GM08714 (cell line): ENCODE measurements around the gene ZBTB18.

Source experiments
- H3K4me3 ChIP-seq: fragments of 200-500 bp; sonication (Bioruptor generic); 2 replicates; pipeline ENCODE4 v1.5.1; 2014; ENCODE audit warnings: mild to moderate bottlenecking, low read length, inconsistent platforms
- ZNF274 ChIP-seq: IDR thresholded peaks from 2 replicates; pipeline ENCODE4 v1.6.1; 2012; ENCODE audit warnings: mild to moderate bottlenecking, low read depth, low read length

The ZBTB18 gene

GRCh38 chr1:244063498-244063897 lies 12.4 kb downstream of the ZBTB18 start:
- no peak overlapping the region for H3K4me3 ChIP-seq
- TF ChIP-seq ZNF274 = no peak

GRCh38 chr1:244064621-244065020 lies 13.5 kb downstream of the ZBTB18 start:
- no peak overlapping the region for H3K4me3 ChIP-seq
- TF ChIP-seq ZNF274 = no peak

DNA sequence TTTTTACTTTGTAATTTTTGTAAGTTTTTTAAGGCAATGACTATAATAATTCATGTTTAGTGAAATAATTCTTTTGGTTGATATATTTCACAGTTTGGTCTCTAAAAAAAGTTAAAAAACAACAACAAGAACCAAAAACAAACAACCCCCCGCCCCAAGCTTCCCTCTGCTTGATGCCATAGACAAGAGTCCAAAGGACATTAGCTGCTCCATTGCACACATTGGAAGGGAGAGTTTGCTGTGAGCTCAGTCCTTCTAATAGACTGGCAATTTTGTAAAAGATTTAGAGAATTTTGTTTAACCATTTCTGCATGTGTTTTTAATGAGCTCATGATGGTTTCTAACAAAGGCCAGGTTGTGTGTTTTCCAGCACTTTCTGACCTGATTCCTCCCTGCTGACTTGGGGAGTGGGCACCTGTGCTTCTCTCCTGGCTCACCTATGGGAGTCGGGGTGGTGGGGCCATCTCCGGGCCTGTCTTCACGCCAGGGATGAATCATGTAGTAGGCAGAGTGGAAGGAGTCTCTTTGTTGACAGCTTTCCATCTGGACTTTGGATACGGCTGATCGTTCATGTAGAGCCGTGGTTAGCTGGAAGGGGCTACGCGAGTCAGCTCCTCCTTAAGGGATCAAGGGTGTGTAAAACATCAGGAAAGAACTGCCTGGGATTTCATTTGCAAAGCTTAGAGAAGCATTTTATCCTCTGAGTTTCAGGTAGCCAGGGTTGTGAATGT lies 14.1 kb downstream of the ZBTB18 start:
- TF ChIP-seq ZNF274 = no peak
- no peak overlapping the region for H3K4me3 ChIP-seq

DNA sequence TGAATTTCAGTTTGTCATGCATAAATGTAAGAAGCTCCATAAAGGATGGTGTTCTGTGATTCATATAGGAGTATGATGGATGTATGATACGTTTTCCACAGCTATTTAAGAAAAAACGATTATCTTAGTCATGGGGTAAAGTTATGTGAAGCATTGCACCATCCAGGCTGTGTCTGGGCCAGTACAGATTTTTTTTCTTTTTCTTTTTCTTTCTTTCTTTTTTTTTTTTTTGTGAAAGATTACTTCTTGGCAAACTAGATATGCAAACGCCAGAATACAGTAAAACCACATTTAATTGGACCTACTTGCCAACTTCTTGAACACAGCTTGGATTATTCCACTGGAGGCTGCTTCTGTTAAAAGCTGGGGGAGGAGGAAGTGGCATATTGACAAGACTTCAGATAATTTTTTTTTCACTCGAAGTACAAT lies 14.9 kb downstream of the ZBTB18 start:
- H3K4me3 ChIP-seq = no peak overlapping the region
- no peak for TF ChIP-seq ZNF274

- no peak for TF ChIP-seq ZNF274
- H3K4me3 ChIP-seq = no peak overlapping the region
Observed at GRCh38 chr1:244066954-244067716, 16.1 kb downstream of the ZBTB18 start.

GRCh38 chr1:244067893-244068292 lies 16.8 kb downstream of the ZBTB18 start:
- no peak overlapping the region for H3K4me3 ChIP-seq
- no peak for TF ChIP-seq ZNF274

- no peak overlapping the region for H3K4me3 ChIP-seq
- TF ChIP-seq ZNF274 = no peak
Observed at GRCh38 chr1:244068567-244068966, 17.5 kb downstream of the ZBTB18 start.

GRCh38 chr1:244069326-244069898 lies 18.3 kb downstream of the ZBTB18 start:
- no peak for TF ChIP-seq ZNF274
- H3K4me3 ChIP-seq = no peak overlapping the region

- TF ChIP-seq ZNF274 = no peak
- peak overlapping the region; percentile 18; the same call in 1 of the 2 replicates for H3K4me3 ChIP-seq
Observed at GRCh38 chr1:244074559-244075171, 23.6 kb downstream of the ZBTB18 start.

DNA sequence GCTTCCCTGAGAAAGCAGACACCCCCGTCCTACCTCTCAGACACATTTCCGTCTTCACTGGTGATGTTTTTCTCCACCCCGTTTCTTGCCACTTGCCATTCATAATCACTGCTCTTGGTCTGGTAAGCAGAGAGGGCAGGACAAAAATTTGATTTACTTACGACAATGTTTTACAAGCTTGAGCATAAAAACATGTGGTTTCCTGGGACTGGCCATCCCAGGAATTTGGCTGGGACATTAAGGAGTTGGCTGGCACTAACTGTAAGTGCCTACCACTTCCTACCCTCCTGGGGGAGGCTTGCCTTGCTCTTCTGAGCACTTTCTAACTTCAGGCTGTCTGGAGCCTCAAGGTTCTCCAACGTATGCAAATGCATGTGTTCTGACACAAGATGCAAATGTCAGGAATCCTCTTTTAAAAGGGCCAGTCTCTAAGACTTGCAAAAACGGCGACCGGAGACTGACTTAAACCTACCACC lies 24.2 kb downstream of the ZBTB18 start:
- peak overlapping the region; percentile 18; the same call in 1 of the 2 replicates for H3K4me3 ChIP-seq
- TF ChIP-seq ZNF274 = no peak

DNA sequence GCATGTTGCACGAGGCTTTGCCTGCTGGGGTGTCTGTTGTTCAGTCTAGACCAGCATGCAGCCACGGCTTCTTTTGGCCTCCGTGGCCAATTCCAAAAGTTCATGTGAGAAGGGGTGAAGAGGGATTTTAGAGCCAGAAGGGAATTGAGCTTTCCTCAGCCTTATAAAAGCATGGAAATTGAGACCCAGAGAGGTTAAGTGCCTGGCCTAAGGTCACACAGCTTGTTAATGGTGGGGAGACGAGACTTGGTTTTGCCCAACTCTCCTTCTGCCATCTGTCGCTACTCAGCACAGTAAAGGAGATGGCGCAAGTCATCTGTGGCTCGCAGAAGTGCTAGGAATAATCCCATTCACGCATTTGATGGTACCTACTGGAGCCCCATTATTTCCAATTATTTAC lies 25.7 kb downstream of the ZBTB18 start:
- no peak overlapping the region for H3K4me3 ChIP-seq
- TF ChIP-seq ZNF274 = no peak

GRCh38 chr1:244077473-244078220 lies 26.6 kb downstream of the ZBTB18 start:
- no peak for TF ChIP-seq ZNF274

DNA sequence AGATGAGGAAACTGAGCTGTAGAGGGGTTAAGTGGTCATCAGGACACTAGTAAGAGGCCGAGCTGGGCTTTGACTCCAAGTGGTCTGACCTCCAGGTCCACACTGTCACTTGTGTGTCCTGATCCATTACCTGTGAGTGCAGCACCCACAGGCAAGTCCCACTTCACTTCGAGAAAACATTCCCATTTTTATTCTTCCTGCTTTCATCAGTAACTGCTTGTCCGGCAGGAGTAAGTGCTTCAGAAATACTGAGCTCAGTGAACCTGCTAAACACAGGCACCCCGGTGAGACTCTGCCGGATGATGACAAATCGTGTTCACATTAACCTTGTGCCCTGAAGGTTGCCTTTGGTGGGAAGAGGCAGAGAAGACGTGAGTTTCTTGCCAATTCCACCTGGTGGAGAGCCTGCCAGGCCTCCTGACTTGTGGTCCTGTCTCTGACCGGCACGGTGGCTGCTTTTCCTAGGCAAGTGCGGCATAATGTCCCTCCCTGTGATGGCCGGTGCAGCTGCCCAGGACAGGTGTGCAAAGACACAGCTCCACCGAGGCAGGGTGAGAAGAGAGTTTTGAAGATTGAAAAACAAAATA lies 29.4 kb downstream of the ZBTB18 start:
- H3K4me3 ChIP-seq = no peak overlapping the region
- no peak for TF ChIP-seq ZNF274

More at GRCh38 chr1:244077473-244078220, 26.6 kb downstream of the ZBTB18 start:
- H3K4me3 ChIP-seq = no peak overlapping the region; the same call in 1 of the 2 replicates
